MV-4-11 (cell line): ENCODE results near the gene LY9.
A peak's percentile ranks its signal among the peaks of the same experiment; 100 is the strongest.

Experiments
- DNase-seq: peaks from one replicate; lab custom pipeline; 2025; lab: John Stamatoyannopoulos, UW

Gene LY9

DNA sequence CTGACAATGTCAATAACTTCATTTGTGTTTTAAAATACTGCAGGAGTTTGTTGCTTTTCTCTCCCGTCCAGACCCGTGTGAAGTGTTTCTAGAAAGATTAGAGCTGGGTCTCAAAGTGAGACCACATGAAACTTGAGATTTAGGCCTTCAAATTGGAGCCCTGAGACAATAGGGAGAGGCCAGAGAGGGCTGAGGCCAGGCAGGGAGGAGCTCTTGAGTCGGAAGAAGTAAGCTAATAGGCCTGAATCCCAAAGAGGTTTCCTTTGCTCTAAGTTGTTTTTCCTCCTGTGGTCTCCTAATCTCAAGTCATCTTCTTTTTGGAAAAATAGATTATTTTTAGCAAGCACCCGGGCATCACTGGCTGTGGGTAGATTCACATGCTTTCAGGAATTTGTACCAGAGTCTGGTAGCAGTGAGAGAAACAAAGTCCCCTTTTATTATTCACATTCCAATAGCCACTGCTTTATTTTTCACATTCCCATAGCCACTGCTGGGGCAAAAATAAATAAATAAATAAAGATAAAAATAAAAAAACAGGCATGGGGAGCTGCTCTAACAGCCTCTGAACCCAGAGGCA, 41.1 kb downstream of the LY9 start:
- no peak for DNase-seq

DNA sequence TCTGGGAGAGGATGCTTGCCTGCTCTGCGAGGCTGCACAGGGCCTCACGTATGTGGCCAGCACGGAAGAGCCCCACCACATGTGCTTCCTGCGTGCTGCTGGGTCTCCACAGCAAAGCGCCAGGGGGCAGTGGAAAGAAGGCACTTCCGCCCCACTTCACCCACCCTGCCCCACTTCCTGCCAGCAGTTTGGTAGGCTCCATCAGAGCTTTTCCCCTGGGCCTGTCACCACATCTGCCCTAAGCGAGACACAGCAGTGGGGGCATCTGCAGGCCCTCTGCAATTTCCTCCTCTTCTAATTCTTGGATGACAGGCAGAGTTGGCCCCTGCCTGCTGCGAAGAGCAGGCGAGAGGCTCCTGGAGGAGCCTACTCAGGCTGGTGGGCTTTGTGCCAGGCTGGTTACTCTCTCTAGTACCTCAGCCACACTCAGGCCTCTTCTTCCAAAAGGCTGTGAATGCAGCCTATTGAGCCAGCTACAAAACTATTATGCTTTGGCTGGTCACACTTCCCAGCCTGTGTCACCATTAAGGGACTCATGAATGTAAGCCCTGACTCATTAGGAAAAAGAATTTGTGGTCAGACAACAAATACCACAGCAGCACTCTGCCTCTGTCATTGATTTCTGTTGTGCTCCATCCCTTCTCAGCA, 41.7 kb downstream of the LY9 start:
- peak; percentile 55 for DNase-seq

DNA sequence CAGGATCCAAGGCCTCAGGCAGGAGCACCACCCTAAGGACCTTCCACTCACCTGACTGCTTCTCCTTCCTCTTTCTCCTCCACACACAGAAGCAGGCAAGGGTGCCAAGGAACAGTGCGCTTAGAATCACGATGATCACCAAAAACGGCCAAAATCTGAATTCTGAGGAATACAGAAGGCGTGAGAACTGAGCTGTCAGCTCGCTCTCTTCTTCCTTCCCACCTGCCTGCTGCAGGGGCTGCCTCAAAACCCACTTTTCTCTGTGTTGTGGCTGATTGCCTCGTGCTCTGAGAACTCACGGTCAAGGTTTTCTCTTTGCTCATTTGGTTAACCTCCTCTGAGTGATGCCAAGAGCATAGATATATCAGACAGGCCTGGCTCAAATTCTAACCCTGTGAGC, 42.9 kb downstream of the LY9 start:
- no peak for DNase-seq

- peak; percentile 14 for DNase-seq
These were observed 43.8 kb downstream of the LY9 start for GRCh38 chr1:160839746-160840145.

DNA sequence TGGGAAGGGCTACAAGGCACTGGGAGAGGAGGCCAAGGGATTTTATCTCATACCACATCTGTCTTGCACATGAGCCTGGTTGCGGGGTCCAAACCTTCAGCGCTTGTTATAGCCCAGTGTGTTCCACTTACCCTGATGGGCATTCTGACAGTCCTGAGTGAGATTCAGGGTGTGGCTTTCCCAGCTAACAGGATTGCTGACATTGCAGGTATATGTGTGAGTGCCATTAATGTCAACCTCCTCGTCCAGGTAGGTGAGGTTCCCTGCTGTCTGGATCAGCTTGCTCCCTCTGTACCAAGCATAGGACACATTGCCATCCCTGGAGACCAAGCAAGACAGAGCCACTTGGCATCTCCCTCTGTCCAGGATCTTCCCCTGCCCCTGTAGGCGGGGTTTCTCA, 45.1 kb downstream of the LY9 start:
- no peak for DNase-seq

GRCh38 chr1:160844447-160845232, 48.7 kb downstream of the LY9 start:
- peak; percentile 62 for DNase-seq

GRCh38 chr1:160846281-160846680, 50.3 kb downstream of the LY9 start:
- no peak for DNase-seq

GRCh38 chr1:160850541-160850940, 54.6 kb downstream of the LY9 start:
- no peak for DNase-seq

DNA sequence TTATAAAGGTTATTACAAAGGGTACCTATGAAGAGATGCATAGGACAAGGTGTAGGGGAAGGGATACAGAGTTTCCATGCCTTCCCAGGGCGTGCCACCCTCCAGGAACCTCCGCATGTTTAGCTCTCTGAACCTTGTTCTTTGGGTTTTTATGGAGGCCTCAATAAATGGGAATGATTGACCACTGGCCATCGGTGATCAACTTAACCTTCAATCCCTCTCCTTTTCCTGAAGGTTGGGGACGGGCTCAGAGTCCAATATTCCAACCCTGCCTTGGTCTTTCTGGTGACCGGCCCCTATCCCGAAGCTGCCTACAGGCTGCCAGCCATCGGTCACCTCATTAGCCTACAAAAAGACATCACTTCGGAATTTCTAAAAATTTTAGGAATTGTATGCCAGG, 55.0 kb downstream of the LY9 start:
- no peak for DNase-seq

GRCh38 chr1:160853014-160853413, 57.0 kb downstream of the LY9 start:
- DNase-seq: no peak

GRCh38 chr1:160853754-160854153, 57.8 kb downstream of the LY9 start:
- DNase-seq: no peak

DNA sequence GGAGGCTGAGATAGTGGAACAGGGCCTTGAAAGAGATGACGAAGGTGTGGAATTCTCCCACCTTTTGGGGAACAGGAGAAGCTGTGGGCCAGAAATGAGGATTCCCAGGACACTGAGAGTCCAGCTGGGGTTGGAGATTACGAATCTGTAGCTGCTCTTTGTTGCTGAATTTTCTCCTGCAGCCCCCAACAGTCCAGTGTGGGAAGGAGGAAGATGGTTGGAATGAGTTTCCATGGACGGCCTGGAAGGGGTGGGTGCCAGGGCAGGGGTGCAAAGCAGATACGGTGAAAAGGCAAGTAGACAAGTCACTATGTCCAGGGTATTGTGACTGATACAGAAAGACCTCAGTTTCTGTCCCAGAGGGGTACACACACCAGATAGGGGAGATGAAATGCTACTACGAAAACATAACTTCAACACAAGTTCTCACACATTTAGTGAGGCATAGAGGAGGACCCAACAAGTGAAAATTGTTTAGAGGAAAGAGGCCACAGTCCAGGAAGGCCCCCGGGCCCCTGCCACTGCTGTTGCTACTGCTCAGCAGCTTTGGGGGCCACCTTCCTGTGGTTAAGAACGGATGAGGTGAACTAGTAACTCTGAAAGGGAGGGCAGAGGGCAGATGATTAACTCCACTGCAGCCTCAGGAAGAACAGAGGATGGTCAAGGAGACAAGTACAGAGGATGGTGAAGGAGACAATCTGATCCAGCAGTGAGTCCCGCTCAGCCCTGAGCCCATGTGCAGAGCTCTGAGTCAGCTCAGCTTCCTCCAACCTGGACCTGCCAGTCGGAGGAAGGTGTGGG, 59.4 kb downstream of the LY9 start:
- DNase-seq: no peak

DNA sequence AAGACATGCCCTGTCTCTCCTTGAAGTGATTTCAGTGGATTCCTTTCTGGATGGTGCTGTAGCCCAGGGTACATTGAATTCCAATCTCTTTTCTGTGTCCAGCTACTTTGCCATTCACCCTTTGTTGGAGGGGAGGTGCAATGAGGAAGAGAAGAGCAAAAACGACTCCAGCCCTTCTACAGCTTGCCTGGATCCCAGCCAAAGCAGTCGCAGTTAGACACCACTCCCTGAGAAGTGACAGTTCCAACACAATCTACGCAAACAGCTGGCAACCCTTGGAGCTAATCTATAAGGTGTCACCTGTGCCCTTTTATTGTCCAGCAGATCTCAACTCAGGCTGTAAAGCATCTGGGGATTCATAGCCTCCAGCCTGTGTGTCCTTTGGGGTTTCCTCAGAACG, 62.1 kb downstream of the LY9 start:
- DNase-seq: no peak

GRCh38 chr1:160858507-160858906, 62.5 kb downstream of the LY9 start:
- no peak for DNase-seq

DNA sequence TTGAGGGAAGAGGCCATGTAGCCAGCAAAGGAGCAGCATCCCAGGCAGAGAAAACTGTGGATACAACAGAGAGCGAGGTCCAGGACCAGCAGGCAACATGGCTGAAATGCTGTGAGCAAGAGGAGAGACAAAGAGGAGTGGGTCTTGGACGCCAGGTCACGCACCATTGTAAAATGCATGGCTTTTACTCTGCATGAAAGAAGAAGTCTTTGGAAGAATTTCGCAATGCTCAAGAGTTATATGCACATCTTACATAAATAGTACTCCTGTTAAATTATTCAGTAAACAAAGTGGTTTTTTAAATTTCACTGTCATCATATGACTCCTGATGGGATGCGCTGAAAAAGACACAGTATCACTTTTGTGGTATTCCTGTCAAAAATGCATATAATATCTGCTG, 63.2 kb downstream of the LY9 start:
- peak; percentile 73 for DNase-seq

- no peak for DNase-seq
These were observed 65.0 kb downstream of the LY9 start for GRCh38 chr1:160860840-160861505.

GRCh38 chr1:160862203-160863060, 66.5 kb downstream of the LY9 start, which contains the start of gene CD244:
CD244 (minus strand) TSS chr1:160862887; CDS start chr1:160862677, 210 bp downstream.
- peak; percentile 97 for DNase-seq

- DNase-seq: peak; percentile 86
These were observed 67.2 kb downstream of the LY9 start for GRCh38 chr1:160863061-160863773.

GRCh38 chr1:160863774-160864131, 67.8 kb downstream of the LY9 start:
- DNase-seq: peak; percentile 87

DNA sequence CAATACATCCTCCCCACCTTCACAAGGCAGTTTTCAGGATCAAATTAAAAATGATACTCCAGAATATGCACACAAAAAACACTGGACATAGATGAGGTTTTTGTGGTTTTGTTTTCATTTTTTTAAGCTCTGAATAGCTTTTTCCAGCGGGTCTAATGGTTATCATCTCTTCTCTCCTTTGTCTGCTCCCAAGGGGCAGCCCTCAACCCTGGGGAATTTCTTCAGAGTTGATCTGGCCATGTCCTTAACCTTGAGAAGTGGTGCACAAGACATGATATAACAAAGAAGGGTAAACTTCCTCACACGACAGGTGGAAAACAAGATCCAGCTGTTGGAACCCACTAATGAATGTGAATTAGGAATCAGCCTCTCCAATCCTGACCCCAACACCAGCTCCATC, 68.2 kb downstream of the LY9 start:
- DNase-seq: no peak
